ENCODE data around the gene HOXD8.

Gene HOXD8

GRCh38 chr2:176145085-176145969 lies 15.8 kb downstream of the HOXD8 start:
- no peak overlapping the region for H3K4me3 ChIP-seq (ENCODE audit: low read depth, low read length)

- no peak overlapping the region for H3K4me3 ChIP-seq (ENCODE audit: low read depth, low read length)
Measured at GRCh38 chr2:176146101-176146500, 16.6 kb downstream of the HOXD8 start.

- no peak overlapping the region for H3K4me3 ChIP-seq (ENCODE audit: low read depth, low read length)
Measured at GRCh38 chr2:176146645-176147044, 17.1 kb downstream of the HOXD8 start.

- H3K4me3 ChIP-seq (ENCODE audit: low read depth, low read length) = no peak overlapping the region
Measured at GRCh38 chr2:176147210-176147799, 17.8 kb downstream of the HOXD8 start.

DNA sequence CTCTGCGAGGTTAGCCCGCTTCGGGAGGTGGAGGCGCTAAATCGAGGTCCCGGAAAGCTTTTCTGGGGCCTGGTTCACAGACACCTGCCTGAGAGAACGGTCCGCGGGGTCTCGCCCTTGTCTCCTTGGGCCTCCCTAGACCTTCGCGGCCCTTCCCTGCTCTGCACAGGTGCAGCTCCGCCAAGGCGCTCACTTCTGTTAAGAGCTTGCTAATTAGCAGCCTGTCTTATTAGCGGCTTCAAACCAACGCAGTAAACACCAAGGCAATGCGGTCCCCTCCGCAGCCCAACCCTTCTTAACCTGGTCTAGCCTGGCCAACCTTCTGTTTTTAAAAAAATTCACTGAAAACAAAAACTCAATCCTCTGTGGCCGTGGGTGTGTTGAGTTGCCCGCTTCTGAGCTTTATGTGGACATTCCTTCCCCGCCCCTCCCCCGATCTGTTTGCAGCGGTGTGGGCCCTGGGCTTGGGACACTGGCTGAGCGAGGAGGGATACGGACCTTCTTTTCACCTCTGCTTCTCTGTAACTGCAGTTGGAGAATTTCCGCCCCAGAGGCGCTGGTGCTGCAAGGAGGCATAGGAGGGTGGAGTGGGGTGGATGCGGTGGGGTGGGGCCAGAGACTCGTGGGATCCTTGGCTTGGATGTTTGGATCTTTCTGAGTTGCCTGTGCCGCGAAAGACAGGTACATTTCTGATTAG lies 18.4 kb downstream of the HOXD8 start:
- no peak overlapping the region for H3K4me3 ChIP-seq (ENCODE audit: low read depth, low read length)

DNA sequence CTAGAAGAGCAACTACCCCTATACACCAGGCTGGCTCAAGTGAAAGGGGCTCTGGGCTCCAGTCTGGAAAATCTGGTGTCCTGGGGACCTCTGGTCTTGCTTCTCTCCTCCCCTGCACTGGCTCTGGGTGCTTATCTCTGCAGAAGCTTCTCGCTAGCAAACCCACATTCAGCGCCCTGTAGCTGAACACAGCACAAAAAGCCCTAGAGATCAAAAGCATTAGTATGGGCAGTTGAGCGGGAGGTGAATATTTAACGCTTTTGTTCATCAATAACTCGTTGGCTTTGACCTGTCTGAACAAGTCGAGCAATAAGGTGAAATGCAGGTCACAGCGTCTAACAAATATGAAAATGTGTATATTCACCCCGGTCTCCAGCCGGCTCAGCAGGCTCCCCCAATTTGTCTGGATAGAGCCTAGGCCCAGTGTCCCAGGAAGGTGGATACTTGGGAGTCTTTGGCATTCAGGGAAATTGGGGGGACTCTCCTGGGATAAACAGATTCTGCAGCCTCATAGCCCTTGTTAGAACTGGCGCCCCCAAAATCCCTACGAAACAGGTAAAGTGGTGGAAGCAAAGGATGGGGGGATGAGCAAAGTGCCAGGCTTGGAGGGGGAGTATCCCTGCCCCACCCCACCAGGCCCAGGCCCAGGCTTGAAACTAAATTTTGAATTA lies 19.4 kb downstream of the HOXD8 start:
- no peak overlapping the region for H3K4me3 ChIP-seq (ENCODE audit: low read depth, low read length)

DNA sequence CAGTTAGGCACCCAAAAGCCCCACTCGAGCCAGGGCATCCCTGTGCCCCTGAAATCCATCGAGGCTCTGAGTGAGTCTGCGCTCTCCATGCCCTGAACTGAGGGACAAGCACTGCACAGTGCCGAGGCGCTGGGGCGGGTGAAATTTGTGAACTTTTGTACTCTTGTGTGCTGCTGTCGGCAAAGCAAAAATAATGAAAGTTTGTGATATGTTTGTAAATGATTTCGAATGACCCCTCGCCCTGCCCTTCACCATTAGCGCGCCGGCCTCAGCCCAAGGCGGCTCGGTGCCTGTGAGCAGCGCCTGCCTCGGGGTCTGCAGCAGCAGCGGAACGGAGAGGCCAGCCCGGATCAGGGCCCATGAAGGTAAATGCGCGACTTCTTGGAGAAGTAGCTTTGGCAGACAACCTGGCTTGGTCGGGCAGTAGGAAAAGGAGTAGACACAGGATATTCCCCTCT lies 20.0 kb downstream of the HOXD8 start:
- no peak overlapping the region for H3K4me3 ChIP-seq (ENCODE audit: low read depth, low read length)

DNA sequence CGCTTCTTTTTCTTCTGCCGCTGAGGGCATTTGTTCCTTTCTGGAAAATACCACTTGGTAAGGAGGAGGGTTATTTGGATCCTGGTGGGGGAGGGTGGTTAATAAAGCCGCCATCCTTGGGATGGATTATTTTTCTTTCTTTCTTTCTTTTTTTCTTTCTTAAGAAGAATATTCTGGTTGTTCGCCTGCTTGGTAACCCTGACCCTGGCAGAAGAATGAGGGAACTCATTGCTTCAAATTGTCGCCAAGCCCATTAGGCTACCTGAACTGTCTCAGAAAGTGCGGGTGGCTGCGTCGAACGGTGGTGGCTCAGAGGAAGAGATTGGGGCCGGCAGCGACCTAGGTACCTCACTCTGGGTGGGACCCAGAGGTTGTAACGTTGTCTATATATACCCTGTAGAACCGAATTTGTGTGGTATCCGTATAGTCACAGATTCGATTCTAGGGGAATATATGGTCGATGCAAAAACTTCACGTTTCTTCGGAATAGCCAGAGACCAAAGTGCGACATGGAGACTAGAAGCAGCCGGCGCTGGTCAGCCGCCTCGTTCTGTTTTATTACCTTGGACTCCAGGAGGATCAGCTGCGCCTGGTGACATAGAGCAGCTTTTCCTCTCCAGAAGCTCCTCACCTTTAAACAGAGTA lies 20.6 kb downstream of the HOXD8 start:
- no peak overlapping the region for H3K4me3 ChIP-seq (ENCODE audit: low read depth, low read length)

DNA sequence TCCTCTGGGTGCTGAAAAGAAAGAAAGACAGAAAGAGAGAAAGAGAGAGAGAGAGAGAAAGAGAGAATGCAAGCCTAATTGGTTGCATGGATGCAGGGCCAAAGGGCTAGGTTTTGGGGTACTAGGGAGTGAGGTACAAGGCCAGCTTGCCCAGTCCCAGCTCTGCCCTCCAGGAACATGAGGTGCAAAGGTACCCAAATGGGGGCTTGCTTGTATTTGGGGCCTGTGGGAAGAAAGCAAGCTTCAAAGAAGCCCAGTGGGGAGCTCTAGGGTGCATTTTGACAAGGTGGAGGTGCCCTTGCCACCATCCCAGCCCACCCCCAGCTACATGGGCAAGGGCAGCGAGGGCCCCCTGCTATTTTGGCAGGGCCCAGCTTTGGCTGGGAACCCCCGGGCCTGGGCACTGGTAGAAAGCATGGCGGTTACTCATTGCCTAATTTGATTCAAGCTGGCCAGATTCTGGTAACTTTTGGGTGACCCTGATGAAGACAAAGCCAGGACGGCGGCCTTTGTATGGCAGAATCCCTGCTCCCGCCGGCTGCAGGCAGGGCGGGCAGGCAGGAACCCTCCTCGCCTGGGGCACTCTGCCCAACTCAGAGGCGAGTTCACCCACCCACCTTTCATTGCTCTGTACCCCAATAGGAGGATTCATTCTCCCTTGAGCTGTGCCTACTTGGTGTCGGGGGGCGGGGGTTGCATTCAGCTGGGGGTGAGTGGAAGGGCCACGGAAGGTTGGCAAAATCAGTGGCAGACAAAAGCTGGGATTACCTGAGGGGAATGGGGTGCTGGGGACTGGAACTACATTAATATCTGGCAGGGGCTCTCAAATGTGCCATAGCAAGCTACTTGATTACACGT lies 21.3 kb downstream of the HOXD8 start:
- no peak overlapping the region for H3K4me3 ChIP-seq (ENCODE audit: low read depth, low read length)

GRCh38 chr2:176151442-176152287 lies 22.2 kb downstream of the HOXD8 start, which contains the start of gene HOXD4:
HOXD4 (plus strand) TSS chr2:176151550; CDS start chr2:176151634, 84 bp downstream.
- no peak within 1 kb of the TSS for H3K4me3 ChIP-seq (ENCODE audit: low read depth, low read length)

DNA sequence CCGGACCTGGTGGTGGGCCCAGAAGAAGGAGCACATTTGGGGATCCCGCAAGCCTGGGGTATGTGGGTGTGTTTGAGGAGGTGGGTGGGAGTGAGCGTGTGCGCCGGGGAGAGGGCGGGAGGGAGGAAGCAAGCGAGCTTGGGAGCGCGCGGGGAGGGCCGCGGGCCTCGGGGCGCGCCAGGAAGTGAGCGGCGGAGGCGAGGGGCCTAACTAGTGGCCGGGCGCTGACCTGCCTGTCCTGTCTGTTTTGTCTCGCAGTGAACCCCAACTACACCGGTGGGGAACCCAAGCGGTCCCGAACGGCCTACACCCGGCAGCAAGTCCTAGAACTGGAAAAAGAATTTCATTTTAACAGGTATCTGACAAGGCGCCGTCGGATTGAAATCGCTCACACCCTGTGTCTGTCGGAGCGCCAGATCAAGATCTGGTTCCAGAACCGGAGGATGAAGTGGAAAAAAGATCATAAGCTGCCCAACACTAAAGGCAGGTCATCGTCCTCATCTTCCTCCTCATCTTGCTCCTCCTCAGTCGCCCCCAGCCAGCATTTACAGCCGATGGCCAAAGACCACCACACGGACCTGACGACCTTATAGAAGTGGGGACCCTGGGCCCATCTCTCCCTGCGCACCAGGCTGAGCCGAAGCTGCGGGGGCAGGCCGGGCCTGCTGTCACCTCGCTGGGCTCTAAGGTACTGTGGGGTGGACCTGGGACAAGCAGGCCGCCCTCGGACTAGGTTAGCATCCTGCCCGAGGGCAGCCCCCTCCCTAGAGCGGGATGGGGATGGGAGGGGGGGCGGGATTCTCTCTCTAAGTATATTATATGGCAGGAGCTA lies 23.1 kb downstream of the HOXD8 start:
- H3K4me3 ChIP-seq (ENCODE audit: low read depth, low read length) = no peak overlapping the region

GRCh38 chr2:176154576-176155252 lies 25.2 kb downstream of the HOXD8 start:
- no peak overlapping the region for H3K4me3 ChIP-seq (ENCODE audit: low read depth, low read length)

DNA sequence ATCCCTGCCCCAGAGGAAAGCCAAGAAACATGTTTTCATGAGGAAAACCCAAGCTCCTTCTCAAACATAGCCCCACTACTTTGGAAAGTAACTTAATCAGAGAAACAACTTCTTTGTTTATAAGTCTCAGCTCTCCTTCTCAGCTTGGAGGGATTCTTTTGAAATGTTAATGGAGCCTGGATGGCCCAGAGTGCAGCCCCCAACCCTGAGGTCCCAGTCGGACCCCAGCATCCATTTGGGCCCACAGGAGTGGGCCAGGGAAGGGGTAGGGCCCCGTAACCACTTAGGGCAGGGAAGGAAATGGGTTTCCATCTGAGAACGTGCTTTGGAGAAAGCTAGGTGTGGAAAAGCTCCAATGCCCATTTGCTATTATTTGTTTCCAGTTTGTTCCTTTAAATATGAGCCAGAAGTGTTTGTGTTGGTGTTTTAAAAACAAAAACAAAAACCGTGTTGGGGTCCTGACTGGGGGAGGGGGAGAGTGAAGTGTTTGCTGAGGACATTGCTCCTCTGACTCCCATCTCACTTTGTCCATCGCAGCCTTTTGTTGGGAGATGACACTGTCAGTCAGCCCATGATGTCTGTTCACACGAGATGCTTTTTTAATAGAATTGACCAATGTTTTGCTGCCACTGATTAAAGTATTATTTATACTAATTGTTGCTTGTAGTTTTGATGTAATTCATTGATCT lies 26.0 kb downstream of the HOXD8 start:
- H3K4me3 ChIP-seq (ENCODE audit: low read depth, low read length) = no peak overlapping the region

DNA sequence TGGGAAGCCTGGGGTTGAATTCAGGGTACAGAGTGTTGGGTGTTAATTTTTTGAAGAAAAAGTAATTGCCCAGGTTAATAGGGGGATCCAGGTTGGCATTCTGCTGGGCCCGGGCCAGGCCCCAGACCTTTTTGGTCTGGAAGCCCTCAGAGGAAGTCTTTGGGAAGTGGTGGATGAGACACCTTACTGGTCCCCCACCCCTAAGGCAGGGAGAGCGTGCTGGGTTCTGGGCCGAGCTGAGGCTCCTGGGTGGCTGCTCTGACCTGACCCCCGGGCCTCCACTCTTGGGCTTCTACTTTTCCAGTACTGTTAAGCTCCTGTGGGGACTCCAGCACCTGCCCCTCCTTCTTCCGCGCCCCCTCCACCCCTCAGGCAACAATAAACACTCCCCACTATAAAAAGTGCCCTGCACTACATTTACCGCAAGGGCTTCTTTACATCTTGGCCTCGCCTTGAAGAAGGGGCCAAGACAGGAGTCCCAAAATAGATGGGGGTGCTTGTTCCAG lies 26.8 kb downstream of the HOXD8 start:
- no peak overlapping the region for H3K4me3 ChIP-seq (ENCODE audit: low read depth, low read length)

DNA sequence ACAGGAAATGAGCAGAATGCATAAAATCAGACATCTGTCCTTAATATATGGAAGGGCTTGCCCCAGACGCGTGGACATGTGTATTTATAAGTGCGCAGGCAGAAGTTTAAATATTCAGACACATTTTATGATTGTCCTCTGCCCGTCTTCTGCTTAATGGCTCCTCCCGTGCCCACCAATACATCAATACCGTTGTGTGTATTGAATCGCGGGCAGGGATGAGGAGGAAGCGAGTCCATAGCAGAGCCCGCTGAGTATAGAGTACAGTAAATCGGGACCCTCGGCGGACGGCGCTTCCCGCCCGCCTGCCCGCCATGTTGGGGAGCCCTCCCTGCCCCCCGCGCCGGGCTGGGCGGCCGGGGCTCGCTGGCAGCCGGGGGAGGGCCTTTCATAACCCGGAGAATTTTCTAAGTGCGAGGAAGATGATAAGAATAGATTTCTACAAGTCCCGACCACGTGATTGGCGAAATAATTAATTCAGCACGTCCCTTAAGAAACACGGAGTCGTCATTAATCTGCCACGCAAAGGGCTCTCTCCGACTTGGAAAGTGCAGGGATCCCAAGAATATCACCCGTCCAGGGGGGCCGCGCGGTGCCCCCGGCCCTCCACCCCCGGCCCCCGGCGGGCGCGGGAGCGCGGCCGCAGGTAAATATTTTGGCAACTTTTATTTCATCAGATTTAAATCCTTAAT lies 27.4 kb downstream of the HOXD8 start, which contains the start of gene HOXD3:
Gene HOXD3 (plus strand): TSS at position 501 of the 692 bp plus-strand sequence. CDS start 11,808 bp downstream, outside the sequence.
- H3K4me3 ChIP-seq (ENCODE audit: low read depth, low read length) = no peak within 1 kb of the TSS

All from iPS-11a (cell line).